ENCODE results near the gene KIT. TPM values are rescaled to one million over a fixed set of nuclear protein-coding genes. Genes with fewer than 3 reads are reported as not detected.

The KIT gene
- total RNA-seq, 2 experiments from 2014 or later = 0.10 TPM; not detected in 1

DNA sequence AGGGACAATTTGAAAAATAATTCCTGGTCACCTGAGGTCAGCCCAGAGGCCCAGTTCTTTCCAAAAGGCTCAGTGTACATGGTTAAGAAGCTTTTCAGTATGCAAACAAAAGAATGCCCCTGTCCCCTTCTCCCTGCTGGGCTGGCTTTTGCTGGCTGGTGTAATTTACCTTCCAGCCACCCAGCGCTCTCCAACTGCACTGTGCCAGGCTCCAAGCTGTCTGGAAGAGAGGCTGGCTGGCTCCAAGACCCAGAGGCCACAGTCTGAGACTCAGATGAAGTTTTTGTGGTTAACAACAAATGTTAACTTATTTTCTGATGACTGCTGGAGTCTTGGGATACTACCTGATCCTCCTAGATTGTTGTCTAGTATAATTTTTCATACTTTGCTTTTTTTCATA, 11.9 kb upstream of the KIT start:
- H3K4me3 Mint-ChIP-seq = no peak overlapping the region
- DNase-seq = no peak
- H3K4me1 Mint-ChIP-seq (ENCODE audit: low read depth) = no peaks in the 10 kb centered on the region
- ChIA-PET POLR2A (no interaction called here), CTCF (no interaction called here)
- no peaks in the 10 kb centered on the region for H3K9me3 Mint-ChIP-seq
- intact Hi-C loops (cut with micrococcal nuclease) = no loop called here
- H3K27ac Mint-ChIP-seq = no peak overlapping the region
- H3K36me3 Mint-ChIP-seq = no peaks in the 10 kb centered on the region
- H3K27me3 Mint-ChIP-seq = no peaks in the 10 kb centered on the region

DNA sequence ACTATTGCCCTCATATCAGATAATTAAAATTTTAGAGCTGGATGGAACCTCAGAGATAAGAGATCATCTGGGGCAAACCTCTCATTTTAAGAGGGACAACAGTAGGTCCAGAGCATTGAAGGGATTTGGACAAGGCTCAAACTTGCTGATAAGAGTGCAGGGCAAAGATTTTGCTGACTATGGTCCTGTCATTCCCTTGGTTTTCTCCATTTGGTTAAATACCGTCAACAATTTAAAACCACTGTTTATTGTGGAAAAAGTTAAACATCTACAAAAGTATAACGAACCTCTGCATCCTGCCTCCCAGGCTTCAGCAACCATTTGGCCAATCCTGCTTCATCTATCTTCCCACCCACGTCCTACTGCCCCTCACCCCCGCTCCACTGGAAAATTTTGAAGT, 10.7 kb upstream of the KIT start:
- Mint-ChIP-seq H3K27me3 (no peaks in the 10 kb centered on the region), H3K4me1 (ENCODE audit: low read depth) (no peaks in the 10 kb centered on the region), H3K9me3 (no peaks in the 10 kb centered on the region), H3K27ac (no peak overlapping the region), H3K36me3 (no peaks in the 10 kb centered on the region), H3K4me3 (no peak overlapping the region)
- ChIA-PET POLR2A (no interaction called here), CTCF (no interaction called here)
- intact Hi-C loops (cut with micrococcal nuclease) = no loop called here
- DNase-seq = no peak

DNA sequence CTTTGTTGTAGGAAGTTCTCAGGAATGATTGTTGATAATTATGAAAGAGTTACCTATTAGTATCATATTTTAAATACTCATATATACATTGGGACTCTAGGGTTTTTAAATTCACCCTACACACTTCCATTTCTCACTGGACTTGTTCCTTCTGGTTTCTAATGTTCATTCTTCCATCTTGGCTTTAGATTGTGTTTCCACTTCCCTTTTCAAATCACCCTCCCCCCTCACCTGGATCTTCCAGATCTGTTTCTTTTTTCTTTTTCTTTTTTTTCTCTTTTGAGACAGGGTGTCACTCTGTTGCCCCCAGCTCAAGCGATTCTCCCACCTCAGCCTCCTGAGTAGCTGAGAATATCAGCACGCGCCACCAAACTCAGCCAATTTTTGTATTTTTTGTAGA, 6.7 kb upstream of the KIT start:
- no peaks in the 10 kb centered on the region for H3K36me3 Mint-ChIP-seq
- no peak overlapping the region for H3K4me3 Mint-ChIP-seq
- H3K27ac Mint-ChIP-seq = no peak overlapping the region
- intact Hi-C loops (cut with micrococcal nuclease) = no loop called here
- no peaks in the 10 kb centered on the region for H3K4me1 Mint-ChIP-seq (ENCODE audit: low read depth)
- H3K9me3 Mint-ChIP-seq = no peaks in the 10 kb centered on the region
- DNase-seq = no peak
- ChIA-PET CTCF (no interaction called here), POLR2A (no interaction called here)
- peaks cover 13% of the 10 kb centered on the region for H3K27me3 Mint-ChIP-seq

DNA sequence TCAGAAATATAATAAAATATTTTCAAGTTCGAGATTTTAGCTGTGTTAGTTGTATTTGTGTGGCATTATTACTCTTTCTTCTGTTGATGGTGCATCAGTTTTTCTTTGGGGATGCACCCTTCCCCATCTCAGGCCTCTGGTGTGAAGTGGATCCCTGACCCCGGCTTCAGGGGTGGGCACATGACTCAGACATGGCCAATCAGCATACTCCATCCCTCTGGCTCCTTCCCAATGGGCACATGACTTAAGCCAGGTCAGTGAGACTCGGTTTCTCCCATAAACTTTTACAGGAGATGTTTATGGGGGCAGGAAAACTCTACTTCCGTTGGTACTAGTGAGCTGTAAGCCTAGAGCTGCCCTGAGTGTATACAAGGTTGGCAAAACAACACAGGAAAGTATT, 3.0 kb upstream of the KIT start:
- DNase-seq = no peak
- intact Hi-C loops (cut with micrococcal nuclease) = no loop called here
- no peak overlapping the region for H3K4me3 Mint-ChIP-seq
- peaks cover 8% of the 10 kb centered on the region for H3K4me1 Mint-ChIP-seq (ENCODE audit: low read depth)
- H3K27me3 Mint-ChIP-seq = peaks cover 39% of the 10 kb centered on the region
- CTCF ChIA-PET = no interaction called here
- no peak overlapping the region for H3K27ac Mint-ChIP-seq
- no peaks in the 10 kb centered on the region for H3K36me3 Mint-ChIP-seq
- no peaks in the 10 kb centered on the region for H3K9me3 Mint-ChIP-seq
- POLR2A ChIA-PET = no interaction called here

DNA sequence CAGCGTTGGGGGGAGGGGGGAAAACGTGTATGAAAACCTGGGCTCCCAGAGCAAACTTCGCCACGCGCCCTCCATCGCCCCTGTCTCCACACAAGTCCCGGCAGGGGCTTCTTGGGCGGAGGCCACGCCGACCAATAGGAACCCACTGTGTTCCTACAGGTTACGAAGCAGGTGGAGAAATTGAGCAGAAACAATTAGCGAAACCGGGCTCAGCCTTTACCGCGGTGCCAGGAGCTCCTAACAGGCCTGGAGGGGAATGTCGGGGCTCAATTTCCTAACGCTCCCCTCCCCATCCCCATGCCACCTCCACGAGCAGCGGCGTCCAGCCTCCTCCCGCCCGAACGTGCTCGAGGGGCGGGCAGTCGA, 589 bp upstream of the KIT start:
- H3K27me3 Mint-ChIP-seq = peaks cover 59% of the 10 kb centered on the region
- H3K36me3 Mint-ChIP-seq = no peaks in the 10 kb centered on the region
- DNase-seq = no peak
- peaks cover 11% of the 10 kb centered on the region for H3K4me1 Mint-ChIP-seq (ENCODE audit: low read depth)
- intact Hi-C loops (cut with micrococcal nuclease) = no loop called here
- no peak overlapping the region for H3K27ac Mint-ChIP-seq
- no peaks in the 10 kb centered on the region for H3K9me3 Mint-ChIP-seq
- CTCF ChIA-PET = interaction anchor here (0.7 to 1.7 kb wide), 2 partner anchors 8 to 424 kb away, joined by 3 to 4 read pairs; no protein-coding TSS in a partner anchor
- POLR2A ChIA-PET = no interaction called here
- peak overlapping the region; percentile 30 for H3K4me3 Mint-ChIP-seq

DNA sequence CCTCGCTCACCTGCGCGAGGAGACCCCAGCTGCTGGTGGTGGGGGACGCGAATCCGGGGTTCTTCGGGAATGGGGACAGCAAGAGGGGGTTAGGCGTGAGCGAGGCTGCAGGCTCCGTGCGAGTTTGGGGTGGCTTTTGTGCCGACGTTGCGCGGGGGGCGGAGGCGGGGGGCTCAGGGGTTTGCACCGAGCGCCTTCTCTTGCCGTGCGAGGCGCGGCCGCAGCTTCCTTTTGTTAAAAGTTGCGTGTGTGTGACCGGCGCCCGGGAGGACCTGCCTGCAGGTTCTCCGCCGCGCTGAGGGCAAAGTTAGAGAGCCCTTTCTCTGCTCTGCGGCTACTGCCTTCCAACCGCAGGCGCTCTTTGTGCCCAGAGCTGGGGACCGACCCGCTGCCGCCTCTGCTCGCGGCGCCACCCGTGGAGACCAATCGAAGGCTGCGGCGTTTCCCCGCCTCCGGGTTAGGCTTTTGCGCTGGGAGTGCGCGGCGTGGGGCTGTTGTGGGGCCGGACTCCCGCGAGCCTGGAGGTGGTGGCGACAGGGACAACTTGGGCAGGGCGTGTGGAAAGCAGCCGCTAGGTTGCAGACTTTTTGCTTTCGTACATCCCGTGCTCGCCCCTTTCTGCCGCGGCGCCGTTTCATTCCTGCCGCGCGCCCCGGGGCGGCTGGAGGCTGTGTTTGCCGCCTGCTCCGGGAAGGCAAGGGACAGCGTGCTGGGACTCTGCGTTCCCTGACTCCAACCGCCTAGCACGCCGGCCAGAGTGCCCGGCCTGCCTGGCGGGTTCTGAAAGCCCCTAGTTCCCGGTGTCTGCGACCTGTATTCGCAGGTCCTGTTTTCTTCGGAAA, 716 bp downstream of the KIT start:
- H3K9me3 Mint-ChIP-seq = no peaks in the 10 kb centered on the region
- intact Hi-C loops (cut with micrococcal nuclease) = no loop called here
- peaks cover 61% of the 10 kb centered on the region for H3K27me3 Mint-ChIP-seq
- H3K27ac Mint-ChIP-seq = no peak overlapping the region
- ChIA-PET POLR2A (no interaction called here), CTCF (interaction anchor here (1.2 to 1.7 kb wide), 2 partner anchors 303 to 425 kb away, joined by 4 read pairs; no protein-coding TSS in a partner anchor)
- peaks cover 11% of the 10 kb centered on the region for H3K4me1 Mint-ChIP-seq (ENCODE audit: low read depth)
- H3K4me3 Mint-ChIP-seq = peak overlapping the region; percentile 68
- H3K36me3 Mint-ChIP-seq = no peaks in the 10 kb centered on the region
- peak; percentile 45 for DNase-seq

DNA sequence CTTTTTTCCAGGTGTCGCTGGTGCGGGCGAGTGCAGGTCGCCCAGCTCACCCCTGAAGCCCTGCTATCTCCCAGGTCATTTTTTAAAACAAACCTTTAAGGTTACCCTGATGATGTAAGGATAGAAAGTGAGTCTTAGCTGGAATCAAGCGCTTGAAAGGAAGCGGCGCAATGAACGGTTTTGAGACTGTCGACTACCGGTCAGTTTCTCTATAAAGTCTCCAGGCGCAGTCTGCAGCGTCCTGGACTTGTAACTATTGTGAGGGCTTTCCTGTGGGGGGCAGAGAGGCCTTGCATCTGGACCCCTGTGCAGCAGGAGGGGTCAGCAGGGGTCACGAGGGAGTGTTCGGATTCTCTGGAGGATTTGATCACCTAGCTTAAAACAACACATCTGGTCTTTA, 1.6 kb downstream of the KIT start:
- ChIA-PET CTCF (interaction anchor here (1.2 kb wide), 1 partner anchor 302 kb away, joined by 4 read pairs; no protein-coding TSS in a partner anchor), POLR2A (no interaction called here)
- DNase-seq = no peak
- H3K4me3 Mint-ChIP-seq = peak overlapping the region; percentile 68
- no peak overlapping the region for H3K27ac Mint-ChIP-seq
- peaks cover 11% of the 10 kb centered on the region for H3K4me1 Mint-ChIP-seq (ENCODE audit: low read depth)
- H3K9me3 Mint-ChIP-seq = no peaks in the 10 kb centered on the region
- peaks cover 56% of the 10 kb centered on the region for H3K27me3 Mint-ChIP-seq
- intact Hi-C loops (cut with micrococcal nuclease) = no loop called here
- no peaks in the 10 kb centered on the region for H3K36me3 Mint-ChIP-seq

DNA sequence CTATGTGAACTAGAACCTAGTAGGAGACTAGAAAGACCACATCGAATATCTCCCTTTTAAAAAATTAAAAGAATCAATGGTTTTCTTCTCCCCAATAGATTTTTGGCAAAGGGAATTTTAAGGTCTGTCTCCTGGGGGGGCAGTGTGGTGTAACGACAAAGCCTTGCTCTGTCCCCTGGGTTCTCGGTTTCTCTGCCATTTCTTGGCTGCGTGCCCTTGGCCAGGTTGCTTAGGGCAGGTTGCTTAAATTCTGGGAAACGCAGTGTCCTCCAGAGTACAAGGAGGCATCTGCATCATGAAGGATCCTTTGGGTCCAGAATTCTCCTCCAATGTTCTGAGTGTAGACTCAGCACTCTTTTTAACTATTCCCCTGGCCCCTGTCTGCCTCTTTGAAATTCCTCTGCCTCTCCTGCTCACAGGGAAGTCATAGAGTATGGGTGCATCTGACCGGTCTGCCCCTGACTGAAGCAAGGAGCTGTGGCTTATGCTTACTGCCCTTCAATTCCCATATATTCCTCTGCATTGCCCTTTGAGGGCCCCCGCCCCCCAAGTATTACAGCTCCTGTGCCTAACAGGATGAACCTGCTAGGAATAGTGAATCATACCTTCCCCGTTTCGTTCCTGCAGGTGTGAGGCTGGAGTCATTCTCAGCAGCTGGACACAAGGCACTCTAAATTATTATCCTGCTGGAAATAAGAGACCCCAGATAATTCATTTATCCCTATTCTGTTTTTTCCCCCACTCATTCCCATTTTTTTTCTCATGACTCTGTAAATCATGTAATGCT, 2.2 kb downstream of the KIT start:
- CTCF ChIA-PET = interaction anchor here (1.2 kb wide), 1 partner anchor 302 kb away, joined by 4 read pairs; no protein-coding TSS in a partner anchor
- H3K27ac Mint-ChIP-seq = no peak overlapping the region
- no peak overlapping the region for H3K4me3 Mint-ChIP-seq
- DNase-seq = no peak
- H3K27me3 Mint-ChIP-seq = peaks cover 57% of the 10 kb centered on the region
- no peaks in the 10 kb centered on the region for H3K36me3 Mint-ChIP-seq
- intact Hi-C loops (cut with micrococcal nuclease) = no loop called here
- peaks cover 11% of the 10 kb centered on the region for H3K4me1 Mint-ChIP-seq (ENCODE audit: low read depth)
- no peaks in the 10 kb centered on the region for H3K9me3 Mint-ChIP-seq
- POLR2A ChIA-PET = no interaction called here

DNA sequence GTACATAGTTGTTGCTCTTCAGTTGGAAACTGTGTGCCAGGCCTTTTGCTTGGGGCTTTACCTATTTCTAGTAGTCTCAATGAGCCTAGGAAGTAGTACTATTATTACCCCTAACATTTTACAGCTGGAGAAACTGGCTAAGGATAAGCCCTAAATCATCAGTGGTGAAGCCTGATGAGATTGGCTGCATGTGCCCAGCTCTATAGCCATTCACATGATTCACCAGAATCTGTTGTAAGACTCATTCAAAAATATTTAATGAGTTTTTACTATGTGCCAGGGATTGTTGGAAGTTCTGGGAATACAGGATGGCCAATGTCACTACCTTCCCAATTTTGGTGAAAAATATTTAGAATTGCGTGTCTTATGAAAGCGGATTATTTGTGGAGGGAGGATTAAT, 2.8 kb downstream of the KIT start:
- H3K27ac Mint-ChIP-seq = no peak overlapping the region
- ChIA-PET CTCF (no interaction called here), POLR2A (no interaction called here)
- H3K4me3 Mint-ChIP-seq = no peak overlapping the region
- no peak for DNase-seq
- peaks cover 57% of the 10 kb centered on the region for H3K27me3 Mint-ChIP-seq
- peaks cover 11% of the 10 kb centered on the region for H3K4me1 Mint-ChIP-seq (ENCODE audit: low read depth)
- H3K9me3 Mint-ChIP-seq = no peaks in the 10 kb centered on the region
- intact Hi-C loops (cut with micrococcal nuclease) = no loop called here
- H3K36me3 Mint-ChIP-seq = no peaks in the 10 kb centered on the region

DNA sequence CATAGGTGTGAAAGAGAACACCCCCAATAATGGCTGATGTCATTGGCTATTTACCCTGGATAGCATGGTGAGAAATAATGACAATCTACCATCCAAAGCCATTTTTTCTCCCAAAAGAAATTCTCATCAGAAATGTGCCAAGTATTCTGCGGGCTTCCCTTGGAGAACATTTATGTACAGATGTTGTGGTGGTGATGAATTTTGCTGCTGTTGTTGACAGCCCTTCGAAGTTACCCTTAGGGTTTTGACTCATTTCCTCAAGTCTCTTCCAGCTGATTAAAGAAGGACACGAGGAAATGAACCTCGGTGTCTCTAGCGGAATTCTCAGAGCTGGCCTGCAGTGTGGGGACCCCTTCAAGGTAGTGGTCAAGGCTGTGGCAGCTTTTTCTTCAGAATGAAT, 3.4 kb downstream of the KIT start:
- Mint-ChIP-seq H3K4me1 (ENCODE audit: low read depth) (peaks cover 11% of the 10 kb centered on the region), H3K4me3 (no peak overlapping the region), H3K36me3 (no peaks in the 10 kb centered on the region), H3K9me3 (no peaks in the 10 kb centered on the region), H3K27me3 (peaks cover 55% of the 10 kb centered on the region), H3K27ac (no peak overlapping the region)
- CTCF ChIA-PET = no interaction called here
- DNase-seq = no peak
- intact Hi-C loops (cut with micrococcal nuclease) = no loop called here
- POLR2A ChIA-PET = no interaction called here

DNA sequence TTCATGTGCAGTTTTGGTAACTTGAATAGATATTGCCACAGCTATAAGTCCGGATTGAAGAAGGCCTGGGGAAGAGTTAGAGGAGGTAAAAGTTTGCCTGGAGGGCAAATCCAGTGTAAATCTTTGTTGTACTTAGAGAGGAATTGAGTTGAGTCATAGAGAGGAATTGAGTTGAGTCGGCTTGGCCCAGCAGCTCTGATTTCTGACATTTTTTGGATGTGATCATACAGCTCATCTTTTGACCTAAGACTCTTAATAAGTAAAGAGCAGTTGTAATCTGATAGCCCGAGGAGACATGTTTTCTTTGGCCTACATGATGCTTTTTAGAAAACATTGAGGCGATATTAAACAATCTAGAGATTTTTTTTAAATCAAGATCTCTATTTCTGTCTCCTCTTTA, 3.9 kb downstream of the KIT start:
- Mint-ChIP-seq H3K36me3 (no peaks in the 10 kb centered on the region), H3K4me3 (no peak overlapping the region), H3K27ac (no peak overlapping the region), H3K9me3 (no peaks in the 10 kb centered on the region), H3K27me3 (peaks cover 50% of the 10 kb centered on the region), H3K4me1 (ENCODE audit: low read depth) (peaks cover 11% of the 10 kb centered on the region)
- DNase-seq = no peak
- ChIA-PET POLR2A (no interaction called here), CTCF (no interaction called here)
- intact Hi-C loops (cut with micrococcal nuclease) = no loop called here

DNA sequence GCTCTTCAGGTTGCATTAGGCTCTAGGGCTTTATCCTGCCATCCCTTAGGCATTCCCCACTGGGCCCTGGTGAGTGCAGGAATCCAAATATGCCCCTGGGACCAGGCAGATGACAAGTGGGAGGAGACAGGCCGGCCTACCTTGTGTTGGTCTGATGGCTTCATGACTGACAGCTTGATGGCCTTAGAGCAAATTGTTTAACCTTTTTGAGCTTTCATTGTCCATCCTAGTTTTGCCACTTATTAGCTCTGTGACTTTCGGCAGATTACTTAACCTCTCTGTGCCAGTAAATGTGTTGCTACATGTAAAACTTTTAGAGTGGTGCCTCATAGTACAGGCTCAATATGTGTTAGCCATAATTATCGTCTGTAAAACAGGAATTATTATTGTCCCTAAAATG, 4.4 kb downstream of the KIT start:
- Mint-ChIP-seq H3K9me3 (no peaks in the 10 kb centered on the region), H3K4me1 (ENCODE audit: low read depth) (peaks cover 8% of the 10 kb centered on the region), H3K27me3 (peaks cover 46% of the 10 kb centered on the region), H3K36me3 (no peaks in the 10 kb centered on the region), H3K27ac (no peak overlapping the region), H3K4me3 (no peak overlapping the region)
- CTCF ChIA-PET = no interaction called here
- no peak for DNase-seq
- POLR2A ChIA-PET = no interaction called here
- intact Hi-C loops (cut with micrococcal nuclease) = no loop called here
